Stomach (tissue), 9 donors: Measurements from ENCODE around the gene PPP1R36. TPM values are rescaled to one million over a fixed set of nuclear protein-coding genes. Genes with fewer than 3 reads are reported as not detected.

Experiments used
- DNase-seq, 2 donors: peaks; one replicate each; pipeline versions ENCODE4 v3.0.0 to v3.0.0-alpha.2; 2013 to 2019
- H3K27ac ChIP-seq, 5 donors: fragments of 200-600 bp in 4 of 5; sonication (generic) in 4 of 5; one replicate each; pipeline ENCODE4 v1.5.1; 2013 to 2019; ENCODE audit warnings: mild to moderate bottlenecking in 1 of 5, moderate library complexity in 1 of 5
- H3K27me3 ChIP-seq, 3 donors: fragments of 200-600 bp; sonication (generic); one replicate each; pipeline ENCODE4 v1.5.1; 2017 to 2019; ENCODE audit warnings: mixed run types in 1 of 3
- H3K36me3 ChIP-seq, 4 donors: fragments of 200-600 bp; sonication (generic); 1 replicate in 3 of 4; 2 replicates in 1 of 4; pipeline ENCODE4 v1.5.1; 2016 to 2019
- H3K4me1 ChIP-seq, 4 donors: fragments of 200-600 bp; sonication (generic); one replicate each; pipeline ENCODE4 v1.5.1; 2016 to 2019
- H3K4me3 ChIP-seq, 4 donors: fragments of 200-600 bp; sonication (generic) in 3 of 4; one replicate each; pipeline ENCODE4 v1.5.1; 2016 to 2019; ENCODE audit warnings: mild to moderate bottlenecking in 1 of 4
- H3K9me3 ChIP-seq, 4 donors: fragments of 200-600 bp; sonication (generic); one replicate each; pipeline ENCODE4 v1.5.1; 2016 to 2019
- EP300 ChIP-seq: sonication (generic); formaldehyde crosslinking; IDR thresholded peaks from one replicate; pipeline ENCODE4 v1.6.1; 2017; ENCODE audit warnings: antibody characterized with exemption
- POLR2A ChIP-seq, 4 donors: fragments of 450-650 bp; IDR thresholded peaks; one replicate each; pipeline ENCODE4 v1.6.1; 2016; ENCODE audit warnings: antibody characterized with exemption in 4 of 4, control low read depth in 2 of 4, mild to moderate bottlenecking in 1 of 4, moderate library complexity in 1 of 4
- POLR2AphosphoS5 ChIP-seq, 3 donors: sonication (generic); formaldehyde crosslinking; IDR thresholded peaks; one replicate each; pipeline ENCODE4 v1.6.1; 2016; ENCODE audit warnings: antibody characterized with exemption in 3 of 3
- WGBS, 5 donors: extraction: QIAGEN DNeasy Blood & Tissue Kit in 3 of 5; methylation state at CpG; one replicate each; pipeline versions ENCODE4 v1.1.5 to v1.1.7; 2013 to 2018; 5-methylcytosine and 5-hydroxymethylcytosine counted together
- intact Hi-C: fragments of 100-400 bp; cut with DNase I; formaldehyde crosslinking; loops from one replicate; pipeline ENCODE4 v1.15.1; 2023; ENCODE audit warnings: low total_unique reads
- polyA plus RNA-seq, 3 donors: library from polyadenylated mRNA; stranded (reverse); fragments of 200-250 nt; gene quantifications; one replicate each; pipeline ENCODE4 v1.2.3, GENCODE V29; 2013
- total RNA-seq, 5 donors: library from RNA; depleted of rRNA; stranded (reverse); fragments of >200 nt; gene quantifications; one replicate each; pipeline versions ENCODE4 v1.1.0 to v1.2.3, GENCODE V29; 2014 to 2016
- TF ChIP-seq, protein P1 (sequence below), 7 experiments: fragments of 450-650 bp in 4 of 7; fragments of 200-600 bp in 3 of 7; sonication (generic) in 3 of 7; IDR thresholded peaks; one replicate each; pipeline ENCODE4 v1.5.1; 2016 to 2019; ENCODE audit warnings: antibody characterized with exemption in 7 of 7, control low read depth in 2 of 7, mild to moderate bottlenecking in 1 of 7
- donor health status: healthy with polysubstance abuse.
- donor health status: Bipolar disorder and iron deficiency.
- donor health status: healthy.

PPP1R36 gene
- total and polyA plus RNA-seq, 8 donors: 3.2 to 13.1 (median 6.2) TPM; not detected in 3

- H3K27me3 ChIP-seq: peaks cover 0 to 19% (median 13%) of the 10 kb centered on the region in 3 donors
- intact Hi-C loops: no loop called here
- TF ChIP-seq, protein P1, sequence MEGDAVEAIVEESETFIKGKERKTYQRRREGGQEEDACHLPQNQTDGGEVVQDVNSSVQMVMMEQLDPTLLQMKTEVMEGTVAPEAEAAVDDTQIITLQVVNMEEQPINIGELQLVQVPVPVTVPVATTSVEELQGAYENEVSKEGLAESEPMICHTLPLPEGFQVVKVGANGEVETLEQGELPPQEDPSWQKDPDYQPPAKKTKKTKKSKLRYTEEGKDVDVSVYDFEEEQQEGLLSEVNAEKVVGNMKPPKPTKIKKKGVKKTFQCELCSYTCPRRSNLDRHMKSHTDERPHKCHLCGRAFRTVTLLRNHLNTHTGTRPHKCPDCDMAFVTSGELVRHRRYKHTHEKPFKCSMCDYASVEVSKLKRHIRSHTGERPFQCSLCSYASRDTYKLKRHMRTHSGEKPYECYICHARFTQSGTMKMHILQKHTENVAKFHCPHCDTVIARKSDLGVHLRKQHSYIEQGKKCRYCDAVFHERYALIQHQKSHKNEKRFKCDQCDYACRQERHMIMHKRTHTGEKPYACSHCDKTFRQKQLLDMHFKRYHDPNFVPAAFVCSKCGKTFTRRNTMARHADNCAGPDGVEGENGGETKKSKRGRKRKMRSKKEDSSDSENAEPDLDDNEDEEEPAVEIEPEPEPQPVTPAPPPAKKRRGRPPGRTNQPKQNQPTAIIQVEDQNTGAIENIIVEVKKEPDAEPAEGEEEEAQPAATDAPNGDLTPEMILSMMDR (IDR thresholded peaks at IDR 0.05): no peak
- TF ChIP-seq POLR2A (IDR thresholded peaks at IDR 0.05) (no peak), POLR2AphosphoS5 (IDR thresholded peaks at IDR 0.05) (no peak), EP300 (no peak)
- H3K4me3 ChIP-seq: peak overlapping the region; percentile 57 to 70 (median 67)
- H3K36me3 ChIP-seq: no peaks in the 10 kb centered on the region
- H3K27ac ChIP-seq: peak overlapping the region in 1 of 5 donors; percentile 39
- peaks cover 3 to 55% (median 36%) of the 10 kb centered on the region in 4 donors for H3K4me1 ChIP-seq
- 20 to 39% (median 23%) methylated on average over 37 to 73 of the region's 73 CpGs for WGBS, 5 donors
- peak in 1 of 2 donors; percentile 79 for DNase-seq
- H3K9me3 ChIP-seq: peaks cover 0 to 9% (median 4%) of the 10 kb centered on the region in 4 donors
Measured at GRCh38 chr14:64541261-64541971, 8.3 kb upstream of the PPP1R36 start.

DNA sequence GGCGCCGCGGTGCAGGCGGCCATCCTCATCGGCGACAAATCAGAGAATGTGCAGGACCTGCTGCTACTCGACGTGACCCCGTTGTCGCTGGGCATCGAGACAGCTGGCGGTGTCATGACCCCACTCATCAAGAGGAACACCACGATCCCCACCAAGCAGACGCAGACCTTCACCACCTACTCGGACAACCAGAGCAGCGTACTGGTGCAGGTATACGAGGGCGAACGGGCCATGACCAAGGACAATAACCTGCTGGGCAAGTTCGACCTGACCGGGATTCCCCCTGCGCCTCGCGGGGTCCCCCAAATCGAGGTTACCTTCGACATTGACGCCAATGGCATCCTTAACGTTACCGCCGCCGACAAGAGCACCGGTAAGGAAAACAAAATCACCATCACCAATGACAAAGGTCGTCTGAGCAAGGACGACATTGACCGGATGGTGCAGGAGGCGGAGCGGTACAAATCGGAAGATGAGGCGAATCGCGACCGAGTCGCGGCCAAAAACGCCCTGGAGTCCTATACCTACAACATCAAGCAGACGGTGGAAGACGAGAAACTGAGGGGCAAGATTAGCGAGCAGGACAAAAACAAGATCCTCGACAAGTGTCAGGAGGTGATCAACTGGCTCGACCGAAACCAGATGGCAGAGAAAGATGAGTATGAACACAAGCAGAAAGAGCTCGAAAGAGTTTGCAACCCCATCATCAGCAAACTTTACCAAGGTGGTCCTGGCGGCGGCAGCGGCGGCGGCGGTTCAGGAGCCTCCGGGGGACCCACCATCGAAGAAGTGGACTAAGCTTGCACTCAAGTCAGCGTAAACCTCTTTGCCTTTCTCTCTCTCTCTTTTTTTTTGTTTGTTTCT lies 7.6 kb upstream of the PPP1R36 start:
- Histone ChIP-seq H3K27me3 (peaks cover 0 to 19% (median 13%) of the 10 kb centered on the region in 3 donors), H3K4me1 (peaks cover 3 to 55% (median 36%) of the 10 kb centered on the region in 4 donors), H3K4me3 (peak overlapping the region; percentile 57 to 70 (median 67)), H3K27ac (peak overlapping the region in 2 of 5 donors; percentile 25 to 39), H3K9me3 (peaks cover 0 to 9% (median 4%) of the 10 kb centered on the region in 4 donors), H3K36me3 (no peaks in the 10 kb centered on the region)
- peak in 1 of 2 donors; percentile 36 for DNase-seq
- 9 to 12% (median 12%) methylated on average over 53 to 61 of the region's 61 CpGs for WGBS, 5 donors
- intact Hi-C loops: no loop called here
- TF ChIP-seq, protein P1 (IDR thresholded peaks at IDR 0.05): no peak
- no peak for TF ChIP-seq POLR2A (IDR thresholded peaks at IDR 0.05)
- TF ChIP-seq POLR2AphosphoS5 (IDR thresholded peaks at IDR 0.05): no peak
- TF ChIP-seq EP300: no peak

- 17 to 36% (median 32%) methylated on average over 4 of the region's 4 CpGs for WGBS, 5 donors
- no peak for DNase-seq
- Histone ChIP-seq H3K27me3 (peaks cover 0 to 19% (median 13%) of the 10 kb centered on the region in 3 donors), H3K9me3 (peaks cover 0 to 9% (median 4%) of the 10 kb centered on the region in 4 donors), H3K4me1 (peaks cover 3 to 55% (median 36%) of the 10 kb centered on the region in 4 donors), H3K36me3 (no peaks in the 10 kb centered on the region), H3K4me3 (peak overlapping the region; percentile 57 to 70 (median 67)), H3K27ac (peak overlapping the region in 2 of 5 donors; percentile 25 to 39)
- intact Hi-C loops: no loop called here
- no peak for TF ChIP-seq EP300
- no peak for TF ChIP-seq POLR2A (IDR thresholded peaks at IDR 0.05)
- TF ChIP-seq, protein P1 (IDR thresholded peaks at IDR 0.05): no peak
- no peak for TF ChIP-seq POLR2AphosphoS5 (IDR thresholded peaks at IDR 0.05)
Measured at GRCh38 chr14:64542836-64543201, 6.9 kb upstream of the PPP1R36 start.

- H3K4me1 ChIP-seq: peaks cover 3 to 56% (median 36%) of the 10 kb centered on the region in 4 donors
- no peaks in the 10 kb centered on the region for H3K36me3 ChIP-seq
- 61 to 79% (median 72%) methylated on average over 5 of the region's 5 CpGs for WGBS, 5 donors
- no peak overlapping the region for H3K27ac ChIP-seq
- no peak for TF ChIP-seq EP300
- no peak for TF ChIP-seq POLR2AphosphoS5 (IDR thresholded peaks at IDR 0.05)
- intact Hi-C loops: no loop called here
- H3K4me3 ChIP-seq: peak overlapping the region in 1 of 4 donors; percentile 57
- H3K9me3 ChIP-seq: peaks cover 0 to 9% (median 4%) of the 10 kb centered on the region in 4 donors
- H3K27me3 ChIP-seq: peaks cover 0 to 21% (median 15%) of the 10 kb centered on the region in 3 donors
- DNase-seq: no peak
Measured at GRCh38 chr14:64544607-64545312, 5.0 kb upstream of the PPP1R36 start.
